H1 (cell line): ENCODE measurements around the gene CCDC80. TPM values are rescaled to one million over a fixed set of nuclear protein-coding genes. Genes with fewer than 3 reads are reported as not detected.

Experiments used
- CTCF ChIA-PET: fragments of 300-600 bp; sonication (Branson Sonifier 250); formaldehyde crosslinking; loops from one replicate; lab custom pipeline; 2021; ENCODE audit not compliant: partially characterized antibody; lab: Charles Lee
- POLR2A ChIA-PET: fragments of 300-600 bp; sonication (Branson Sonifier 250); formaldehyde crosslinking; loops from one replicate; lab custom pipeline; 2021; ENCODE audit warnings: inconsistent platforms; ENCODE audit not compliant: partially characterized antibody; lab: Charles Lee
- DNase-seq, 2 experiments: peaks; one replicate each; pipeline versions ENCODE4 v3.0.0 to v3.0.0-alpha.2; 2010 to 2022; ENCODE audit warnings: low spot score in 2 of 2, low read depth in 1 of 2, mixed read lengths in 1 of 2
- FAIRE-seq: peaks from 2 replicates; lab custom pipeline; 2011; peaks lifted over from hg19 to GRCh38; lab: Jason Lieb, UNC
- H2AFZ ChIP-seq: 2 replicates; pipeline ENCODE4 v1.8.1; 2012; ENCODE audit warnings: low read length, inconsistent platforms
- H2AK5ac ChIP-seq: 2 replicates; pipeline ENCODE4 v1.6.1; 2013; ENCODE audit warnings: low read depth, low read length
- H2BK120ac ChIP-seq: replicated peaks from 2 replicates; pipeline ENCODE3; 2013; ENCODE audit warnings: low read depth, low read length, inconsistent platforms
- H2BK12ac ChIP-seq: 2 replicates; pipeline ENCODE4 v1.6.1; 2013; ENCODE audit warnings: low read depth, low read length
- H2BK15ac ChIP-seq: 2 replicates; pipeline ENCODE4 v1.6.1; 2013; ENCODE audit warnings: low read length
- H2BK20ac ChIP-seq: 2 replicates; pipeline ENCODE4 v1.6.1; 2013; ENCODE audit warnings: low read length
- H2BK5ac ChIP-seq: 2 replicates; pipeline ENCODE4 v1.6.1; 2013; ENCODE audit warnings: low read depth, low read length
- H3K14ac ChIP-seq: 2 replicates; pipeline ENCODE4 v1.6.1; 2013; ENCODE audit warnings: inconsistent platforms; ENCODE audit not compliant: insufficient read length
- H3K18ac ChIP-seq: 2 replicates; pipeline ENCODE4 v1.6.1; 2013; ENCODE audit warnings: low read length; ENCODE audit errors: extremely low read depth
- H3K23ac ChIP-seq: 2 replicates; pipeline ENCODE4 v1.6.1; 2013; ENCODE audit warnings: inconsistent platforms; ENCODE audit not compliant: insufficient read length
- H3K23me2 ChIP-seq: 2 replicates; pipeline ENCODE4 v1.6.1; 2013; ENCODE audit warnings: low read depth, low read length
- H3K27ac ChIP-seq: 2 replicates; pipeline ENCODE4 v1.6.1; 2011; ENCODE audit warnings: low read depth, low read length, inconsistent platforms
- H3K27me3 ChIP-seq, 4 experiments: replicated peaks in 1 of 4; 1 replicate in 1 of 4; 2 replicates in 3 of 4; pipeline versions ENCODE4 v1.6.1 to v1.8.1; 2011 to 2013; ENCODE audit warnings: low read length in 3 of 4, mild to moderate bottlenecking in 3 of 4, inconsistent platforms in 2 of 4, mixed read lengths in 2 of 4, moderate library complexity in 1 of 4; ENCODE audit not compliant: control insufficient read depth in 3 of 4, insufficient read depth in 3 of 4; ENCODE audit errors: extremely low read depth in 1 of 4
- H3K36me3 ChIP-seq, 4 experiments: 2 replicates each; pipeline versions ENCODE4 v1.6.1 to v1.8.1; 2011 to 2013; ENCODE audit warnings: mild to moderate bottlenecking in 4 of 4, low read length in 3 of 4, moderate library complexity in 2 of 4, control low read depth in 1 of 4, inconsistent platforms in 1 of 4; ENCODE audit not compliant: insufficient read depth in 4 of 4, control insufficient read depth in 2 of 4
- H3K4ac ChIP-seq: replicated peaks from 2 replicates; pipeline ENCODE3; 2013; ENCODE audit warnings: low read length, low read depth, mixed read lengths, inconsistent platforms; ENCODE audit not compliant: insufficient read length
- H3K4me1 ChIP-seq, 4 experiments: replicated peaks in 1 of 4; 1 replicate in 1 of 4; 2 replicates in 3 of 4; pipeline versions ENCODE4 v1.6.1 to v1.8.1; 2011 to 2013; ENCODE audit warnings: low read length in 3 of 4, inconsistent platforms in 2 of 4, mixed read lengths in 1 of 4; ENCODE audit not compliant: insufficient read depth in 4 of 4, control insufficient read depth in 3 of 4
- H3K4me2 ChIP-seq, 2 experiments: 2 replicates each; pipeline versions ENCODE4 v1.6.1 to v1.8.1; 2011 to 2013; ENCODE audit warnings: low read depth in 2 of 2, low read length in 2 of 2, control low read depth in 1 of 2, inconsistent platforms in 1 of 2, mild to moderate bottlenecking in 1 of 2; ENCODE audit not compliant: insufficient read depth in 1 of 2
- H3K4me3 ChIP-seq, 4 experiments: fragments of 200-600, 300-600 bp in 1 of 4; sonication (generic), shearing (Covaris generic), sonication (Bioruptor Twin) in 1 of 4; 2 replicates each; pipeline versions ENCODE4 v1.5.1 to v1.8.1; 2011 to 2016; ENCODE audit warnings: low read length in 4 of 4, low read depth in 3 of 4, control low read depth in 2 of 4, inconsistent platforms in 2 of 4, mild to moderate bottlenecking in 2 of 4, mixed read lengths in 1 of 4, moderate library complexity in 1 of 4; ENCODE audit not compliant: insufficient read depth in 2 of 4; ENCODE audit errors: extremely low read depth in 1 of 4
- H3K56ac ChIP-seq: replicated peaks from 2 replicates; pipeline ENCODE3; 2013; ENCODE audit warnings: low read depth, mild to moderate bottlenecking, mixed read lengths, low read length, inconsistent platforms; ENCODE audit not compliant: insufficient read length
- H3K79me1 ChIP-seq: 2 replicates; pipeline ENCODE4 v1.6.1; 2013; ENCODE audit warnings: low read depth, low read length, control low read depth
- H3K79me2 ChIP-seq, 2 experiments: 2 replicates each; pipeline versions ENCODE4 v1.6.1 to v1.8.1; 2012 to 2013; ENCODE audit warnings: low read length in 2 of 2, mild to moderate bottlenecking in 2 of 2, inconsistent platforms in 1 of 2; ENCODE audit not compliant: insufficient read depth in 2 of 2, control insufficient read depth in 1 of 2
- H3K9ac ChIP-seq, 4 experiments: replicated peaks in 1 of 4; 1 replicate in 1 of 4; 2 replicates in 3 of 4; pipeline versions ENCODE4 v1.6.1 to v1.8.1; 2011 to 2013; ENCODE audit warnings: low read depth in 3 of 4, low read length in 3 of 4, control low read depth in 2 of 4, mild to moderate bottlenecking in 2 of 4, moderate library complexity in 2 of 4, inconsistent platforms in 1 of 4; ENCODE audit errors: extremely low read depth in 1 of 4
- H3K9me3 ChIP-seq, 2 experiments: 2 replicates each; pipeline versions ENCODE4 v1.6.1 to v1.8.1; 2012 to 2013; ENCODE audit warnings: mild to moderate bottlenecking in 2 of 2, moderate library complexity in 2 of 2, control low read depth in 1 of 2, inconsistent platforms in 1 of 2, low read depth in 1 of 2, low read length in 1 of 2, mixed read lengths in 1 of 2; ENCODE audit not compliant: insufficient read depth in 2 of 2
- H4K20me1 ChIP-seq, 2 experiments: replicated peaks in 1 of 2; 2 replicates each; pipeline versions ENCODE3 to v1.8.1; 2011 to 2013; ENCODE audit warnings: inconsistent platforms in 2 of 2, low read length in 2 of 2, mild to moderate bottlenecking in 1 of 2; ENCODE audit not compliant: insufficient read depth in 2 of 2, control insufficient read depth in 1 of 2
- H4K5ac ChIP-seq: 2 replicates; pipeline ENCODE4 v1.6.1; 2013; ENCODE audit warnings: low read length, low read depth, mixed read lengths, inconsistent platforms; ENCODE audit not compliant: insufficient read length
- H4K8ac ChIP-seq: 2 replicates; pipeline ENCODE4 v1.8.0; 2013; ENCODE audit warnings: mild to moderate bottlenecking, moderate library complexity, low read length, inconsistent platforms; ENCODE audit not compliant: insufficient read depth; ENCODE audit errors: extremely low read depth
- H4K91ac ChIP-seq: replicated peaks from 2 replicates; pipeline ENCODE3; 2013; ENCODE audit warnings: low read length, mixed read lengths, inconsistent platforms; ENCODE audit not compliant: insufficient read length
- EZH2 ChIP-seq: fragments of 200-600 bp; sonication (generic); IDR thresholded peaks from 2 replicates; pipeline ENCODE4 v1.7.1; 2012; ENCODE audit warnings: low read depth, mild to moderate bottlenecking, moderate library complexity, low read length, inconsistent platforms; ENCODE audit not compliant: severe bottlenecking
- YY1 ChIP-seq: IDR thresholded peaks from 2 replicates; pipeline ENCODE4 v1.6.1; 2011; ENCODE audit warnings: low read depth, mild to moderate bottlenecking, low read length
- WGBS, 2 experiments: shearing (Covaris generic) in 1 of 2; methylation state at CpG; one replicate each; pipeline versions ENCODE4 v1.1.6 to v1.1.7; 2013 to 2015; ENCODE audit warnings: low lambda C conversion rate in 2 of 2, mixed read lengths in 2 of 2, inconsistent platforms in 1 of 2, low coverage in 1 of 2, missing lambda C conversion rate in 1 of 2; ENCODE audit not compliant: insufficient replicate concordance in 2 of 2, insufficient coverage in 1 of 2, insufficient read length in 1 of 2; ENCODE audit errors: extremely low coverage in 1 of 2, missing lambda C conversion rate in 1 of 2; 5-methylcytosine and 5-hydroxymethylcytosine counted together
- polyA plus RNA-seq, 7 experiments: library from polyadenylated mRNA; depleted of rRNA in 3 of 7; stranded (reverse) in 5 of 7; unstranded in 2 of 7; fragments of >200 nt in 5 of 7; fragments of 200-250 nt in 2 of 7; gene quantifications; 1 replicate in 5 of 7; 2 replicates in 1 of 7; 4 replicates in 1 of 7; pipeline versions ENCODE4 v1.2.1 to v1.2.3, GENCODE V29; 2011 to 2013; ENCODE audit warnings: missing spikeins in 2 of 7, mixed read lengths in 2 of 7
- total RNA-seq: library from RNA; stranded (reverse); fragmentation: NEBNext Ultra II Directional; extraction: Animal tissue kit (Norgen Biotek cat#: 25700); gene quantifications from 2 replicates; pipeline ENCODE4 v1.2.1, GENCODE V29; 2021

The CCDC80 gene
- total and polyA plus RNA-seq, 2 of the 8 experiments (the other 6 are each of a cell fraction or from before 2014, with no cell fraction given), result 1.1 to 12.9 TPM

GRCh38 chr3:112560307-112560706, 80.6 kb downstream of the CCDC80 start:
- H3K4me3 ChIP-seq, result peak overlapping the region; percentile 76 to 97 (median 78)
- POLR2A ChIA-PET, result interaction anchor here (1.2 kb wide), 1 partner anchor 8 kb away, joined by 3 read pairs; no protein-coding TSS in a partner anchor
- H3K9me3 ChIP-seq, result no peaks in the 10 kb centered on the region
- no peaks in the 10 kb centered on the region for H4K20me1 ChIP-seq
- H4K91ac ChIP-seq, result no peak overlapping the region
- no peak overlapping the region for H2BK12ac ChIP-seq
- H3K23me2 ChIP-seq, result peaks cover 11% of the 10 kb centered on the region
- H2AFZ ChIP-seq, result no peak overlapping the region
- no peak overlapping the region for H2BK120ac ChIP-seq
- CTCF ChIA-PET, result interaction anchor here (0.6 to 1.1 kb wide), 2 partner anchors 151 to 266 kb away, joined by 3 read pairs; partner anchors contain the start of gene SLC9C1
- H2AK5ac ChIP-seq, result no peak overlapping the region
- peaks cover 0 to 7% (median 1%) of the 10 kb centered on the region in 4 experiments; a peak in 3 of 8 replicates for H3K36me3 ChIP-seq
- H3K27ac ChIP-seq, result no peak overlapping the region
- H3K4me2 ChIP-seq, result peak overlapping the region; percentile 64 to 88
- H3K4ac ChIP-seq, result no peak overlapping the region
- 38% methylated on average over 2 of the region's 2 CpGs; no CpG with 5 or more reads in 1 of the 2 experiments for WGBS, 2 experiments
- H3K79me1 ChIP-seq, result no peaks in the 10 kb centered on the region
- H3K18ac ChIP-seq, result no peak overlapping the region
- no peak for DNase-seq
- no peaks in the 10 kb centered on the region for H3K27me3 ChIP-seq
- no peak overlapping the region for H2BK5ac ChIP-seq
- no peak overlapping the region for H3K56ac ChIP-seq
- no peak overlapping the region for H2BK15ac ChIP-seq
- TF ChIP-seq EZH2, result no peak
- no peak for TF ChIP-seq YY1
- no peak overlapping the region for H3K23ac ChIP-seq
- no peak overlapping the region for H4K5ac ChIP-seq
- H3K9ac ChIP-seq, result no peak overlapping the region
- no peak overlapping the region for H4K8ac ChIP-seq
- H3K79me2 ChIP-seq, result peaks cover 3 to 53% of the 10 kb centered on the region in 2 experiments; a peak in 3 of 4 replicates
- H3K4me1 ChIP-seq, result no peaks in the 10 kb centered on the region; a peak in 1 of 7 replicates
- H3K14ac ChIP-seq, result no peak overlapping the region
- no peak overlapping the region for H2BK20ac ChIP-seq
- FAIRE-seq, result no peak
